Ovary (tissue), 3 donors: ENCODE results near the gene STX3.

Experiments used
- POLR2A ChIP-seq: fragments of 450-650 bp; IDR thresholded peaks from one replicate; pipeline ENCODE4 v1.6.1; 2017; ENCODE audit warnings: antibody characterized with exemption, mild to moderate bottlenecking, moderate library complexity
- TF ChIP-seq, protein P1 (sequence below), 3 donors: fragments of 450-650 bp in 2 of 3; fragments of 200-600 bp in 1 of 3; IDR thresholded peaks; one replicate each; pipeline versions ENCODE4 v1.5.1 to v1.8.0; 2016 to 2022; ENCODE audit warnings: antibody characterized with exemption in 3 of 3, mild to moderate bottlenecking in 1 of 3
- donor health status: DM: no; HTN: no; CAD: no.

DNA sequence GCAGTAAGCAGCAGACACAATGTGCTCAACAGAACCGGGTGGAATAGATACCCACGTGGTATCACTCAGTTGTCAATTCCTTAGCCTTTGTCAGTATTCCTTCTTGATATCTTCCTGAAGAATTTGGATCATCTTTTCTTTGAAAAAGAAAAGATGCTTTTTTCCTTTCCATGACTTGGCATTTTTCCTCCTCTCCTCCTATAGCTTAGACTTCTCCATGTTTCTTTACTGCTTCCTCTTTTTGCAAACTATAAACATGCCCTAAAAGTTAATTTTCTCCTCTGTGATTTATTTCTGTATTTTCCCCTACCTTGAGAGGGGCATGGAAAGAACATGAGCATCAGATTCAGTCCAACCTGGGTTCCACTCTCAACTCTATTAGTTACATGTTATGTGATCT, 78.4 kb downstream of the STX3 start:
- TF ChIP-seq, protein P1, sequence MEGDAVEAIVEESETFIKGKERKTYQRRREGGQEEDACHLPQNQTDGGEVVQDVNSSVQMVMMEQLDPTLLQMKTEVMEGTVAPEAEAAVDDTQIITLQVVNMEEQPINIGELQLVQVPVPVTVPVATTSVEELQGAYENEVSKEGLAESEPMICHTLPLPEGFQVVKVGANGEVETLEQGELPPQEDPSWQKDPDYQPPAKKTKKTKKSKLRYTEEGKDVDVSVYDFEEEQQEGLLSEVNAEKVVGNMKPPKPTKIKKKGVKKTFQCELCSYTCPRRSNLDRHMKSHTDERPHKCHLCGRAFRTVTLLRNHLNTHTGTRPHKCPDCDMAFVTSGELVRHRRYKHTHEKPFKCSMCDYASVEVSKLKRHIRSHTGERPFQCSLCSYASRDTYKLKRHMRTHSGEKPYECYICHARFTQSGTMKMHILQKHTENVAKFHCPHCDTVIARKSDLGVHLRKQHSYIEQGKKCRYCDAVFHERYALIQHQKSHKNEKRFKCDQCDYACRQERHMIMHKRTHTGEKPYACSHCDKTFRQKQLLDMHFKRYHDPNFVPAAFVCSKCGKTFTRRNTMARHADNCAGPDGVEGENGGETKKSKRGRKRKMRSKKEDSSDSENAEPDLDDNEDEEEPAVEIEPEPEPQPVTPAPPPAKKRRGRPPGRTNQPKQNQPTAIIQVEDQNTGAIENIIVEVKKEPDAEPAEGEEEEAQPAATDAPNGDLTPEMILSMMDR (IDR thresholded peaks at IDR 0.05): no peak
- no peak for TF ChIP-seq POLR2A
